H9 (cell line): Measurements from ENCODE around the gene TRPT1. TPM values are rescaled to one million over a fixed set of nuclear protein-coding genes. Genes with fewer than 3 reads are reported as not detected.

ENCODE experiments used
- DNase-seq: peaks from one replicate; pipeline ENCODE4 v3.0.0-alpha.2; 2017
- H2AFZ ChIP-seq: one replicate; pipeline ENCODE4 v1.6.1; 2013; ENCODE audit warnings: mild to moderate bottlenecking, low read length, control low read depth, moderate library complexity
- H2AK5ac ChIP-seq: 2 replicates; pipeline ENCODE4 v1.6.1; 2013; ENCODE audit warnings: low read length, control low read depth, mixed read lengths; ENCODE audit not compliant: insufficient read length
- H2BK120ac ChIP-seq: one replicate; pipeline ENCODE4 v1.6.1; 2013; ENCODE audit warnings: low read depth, mild to moderate bottlenecking, low read length, control low read depth, inconsistent platforms; ENCODE audit not compliant: poor library complexity, severe bottlenecking
- H2BK12ac ChIP-seq: 2 replicates; pipeline ENCODE4 v1.6.1; 2013; ENCODE audit warnings: low read length, control low read depth, mixed read lengths, low read depth; ENCODE audit not compliant: insufficient read length
- H2BK15ac ChIP-seq: 2 replicates; pipeline ENCODE4 v1.6.1; 2013; ENCODE audit warnings: low read depth, low read length, control low read depth
- H2BK20ac ChIP-seq: one replicate; pipeline ENCODE4 v1.6.1; 2013; ENCODE audit warnings: low read depth, mild to moderate bottlenecking, low read length, control low read depth, inconsistent platforms; ENCODE audit not compliant: poor library complexity, severe bottlenecking
- H2BK5ac ChIP-seq: 2 replicates; pipeline ENCODE4 v1.6.1; 2013; ENCODE audit warnings: low read length, control low read depth, mixed read lengths; ENCODE audit not compliant: insufficient read length
- H3K14ac ChIP-seq: 2 replicates; pipeline ENCODE4 v1.6.1; 2013; ENCODE audit warnings: low read length, control low read depth; ENCODE audit not compliant: insufficient read depth
- H3K18ac ChIP-seq: 2 replicates; pipeline ENCODE4 v1.6.1; 2013; ENCODE audit warnings: low read depth, mild to moderate bottlenecking, mixed read lengths, low read length, control low read depth; ENCODE audit not compliant: insufficient read length
- H3K23ac ChIP-seq: 2 replicates; pipeline ENCODE4 v1.6.1; 2013; ENCODE audit warnings: low read length, control low read depth, mixed read lengths, low read depth; ENCODE audit not compliant: insufficient read length
- H3K23me2 ChIP-seq: 2 replicates; pipeline ENCODE4 v1.6.1; 2013; ENCODE audit warnings: low read depth, mild to moderate bottlenecking, mixed read lengths, low read length, control low read depth; ENCODE audit not compliant: insufficient read length, poor library complexity, severe bottlenecking
- H3K27ac ChIP-seq: 2 replicates; pipeline ENCODE4 v1.5.1; 2013; ENCODE audit warnings: low read length, control low read depth, mixed read lengths, low read depth; ENCODE audit not compliant: insufficient read length
- H3K27me3 ChIP-seq: 2 replicates; pipeline ENCODE4 v1.6.1; 2013; ENCODE audit warnings: low read length, control low read depth, inconsistent platforms; ENCODE audit not compliant: insufficient read depth
- H3K4ac ChIP-seq: 2 replicates; pipeline ENCODE4 v1.6.1; 2013; ENCODE audit warnings: low read depth, mild to moderate bottlenecking, control low read depth, inconsistent platforms, low read length, moderate library complexity
- H3K4me1 ChIP-seq: 2 replicates; pipeline ENCODE4 v1.6.1; 2013; ENCODE audit warnings: low read length, control low read depth, inconsistent platforms; ENCODE audit not compliant: insufficient read depth
- H3K4me2 ChIP-seq: 2 replicates; pipeline ENCODE4 v1.6.1; 2013; ENCODE audit warnings: low read length, control low read depth, mixed read lengths; ENCODE audit not compliant: insufficient read length, insufficient read depth
- H3K56ac ChIP-seq: 2 replicates; pipeline ENCODE4 v1.6.1; 2013; ENCODE audit warnings: low read depth, mild to moderate bottlenecking, mixed read lengths, low read length, control low read depth; ENCODE audit not compliant: insufficient read length
- H3K79me1 ChIP-seq: 2 replicates; pipeline ENCODE4 v1.6.1; 2013; ENCODE audit warnings: low read depth, mild to moderate bottlenecking, moderate library complexity, low read length, control low read depth, inconsistent platforms; ENCODE audit not compliant: insufficient read depth, poor library complexity, severe bottlenecking
- H3K79me2 ChIP-seq: 2 replicates; pipeline ENCODE4 v1.6.1; 2013; ENCODE audit warnings: low read length, control low read depth, inconsistent platforms; ENCODE audit not compliant: insufficient read depth
- H3K9ac ChIP-seq: 2 replicates; pipeline ENCODE4 v1.6.1; 2013; ENCODE audit warnings: low read length, control low read depth, mixed read lengths; ENCODE audit not compliant: insufficient read length; ENCODE audit errors: extremely low read depth
- H3K9me3 ChIP-seq: one replicate; pipeline ENCODE4 v1.6.1; 2013; ENCODE audit warnings: low read depth, low read length, inconsistent platforms; ENCODE audit not compliant: control insufficient read depth
- H3T11ph ChIP-seq: one replicate; pipeline ENCODE4 v1.6.1; 2013; ENCODE audit warnings: mild to moderate bottlenecking, low read length, control low read depth, inconsistent platforms
- H4K20me1 ChIP-seq: one replicate; pipeline ENCODE4 v1.6.1; 2013; ENCODE audit not compliant: control insufficient read depth, insufficient read length, insufficient read depth
- H4K5ac ChIP-seq: 2 replicates; pipeline ENCODE4 v1.6.1; 2013; ENCODE audit warnings: low read depth, mild to moderate bottlenecking, mixed read lengths, low read length, control low read depth; ENCODE audit not compliant: insufficient read length
- H4K8ac ChIP-seq: replicated peaks from 2 replicates; pipeline ENCODE4 v1.6.1; 2013; ENCODE audit warnings: low read length, control low read depth, mixed read lengths, low read depth; ENCODE audit not compliant: insufficient read length
- H4K91ac ChIP-seq: 2 replicates; pipeline ENCODE4 v1.6.1; 2013; ENCODE audit warnings: low read depth, mild to moderate bottlenecking, moderate library complexity, mixed read lengths, low read length, control low read depth; ENCODE audit not compliant: insufficient read length
- H3K27ac Mint-ChIP-seq, 3 experiments: 2 replicates in 2 of 3; 3 replicates in 1 of 3; pipeline ENCODE4 v1.8.0; 2020 to 2021; ENCODE audit warnings: mixed read lengths in 3 of 3, mild to moderate bottlenecking in 1 of 3, moderate library complexity in 1 of 3
- H3K27me3 Mint-ChIP-seq: 2 replicates; pipeline ENCODE4 v1.8.0; 2021; ENCODE audit warnings: low read depth, mild to moderate bottlenecking, moderate library complexity, mixed read lengths
- H3K36me3 Mint-ChIP-seq, 3 experiments: 2 replicates in 2 of 3; 3 replicates in 1 of 3; pipeline ENCODE4 v1.8.0; 2020 to 2021; ENCODE audit warnings: low read depth in 3 of 3, mixed read lengths in 3 of 3; ENCODE audit not compliant: insufficient read depth in 1 of 3
- H3K4me1 Mint-ChIP-seq, 2 experiments: 2 replicates each; pipeline ENCODE4 v1.8.0; 2020; ENCODE audit warnings: mixed read lengths in 2 of 2
- H3K4me3 Mint-ChIP-seq, 2 experiments: 2 replicates in 1 of 2; 3 replicates in 1 of 2; pipeline ENCODE4 v1.8.0; 2020 to 2021; ENCODE audit warnings: mild to moderate bottlenecking in 2 of 2, mixed read lengths in 2 of 2, moderate library complexity in 1 of 2
- H3K9me3 Mint-ChIP-seq, 2 experiments: 2 replicates in 1 of 2; 3 replicates in 1 of 2; pipeline ENCODE4 v1.8.0; 2020; ENCODE audit warnings: mild to moderate bottlenecking in 2 of 2, mixed read lengths in 2 of 2, moderate library complexity in 1 of 2
- WGBS: extraction: QIAGEN DNeasy Blood & Tissue Kit; methylation state at CpG from one replicate; pipeline ENCODE4 v1.1.7; 2013; ENCODE audit warnings: missing lambda C conversion rate, low lambda C conversion rate, mixed read lengths; ENCODE audit not compliant: insufficient read length; ENCODE audit errors: extremely low coverage; 5-methylcytosine and 5-hydroxymethylcytosine counted together
- total RNA-seq: library from RNA; stranded (reverse); gene quantifications from 2 replicates; pipeline ENCODE4 v1.2.1, GENCODE V29; 2021
- TF ChIP-seq, protein P1 (sequence below): fragments of 200-600 bp; sonication (generic); conservative IDR thresholded peaks from 3 replicates; pipeline ENCODE4 v1.8.0; 2021; ENCODE audit warnings: antibody characterized with exemption, mild to moderate bottlenecking

The TRPT1 gene
- total RNA-seq, 1 experiment from 2014 or later: 33.6 TPM

DNA sequence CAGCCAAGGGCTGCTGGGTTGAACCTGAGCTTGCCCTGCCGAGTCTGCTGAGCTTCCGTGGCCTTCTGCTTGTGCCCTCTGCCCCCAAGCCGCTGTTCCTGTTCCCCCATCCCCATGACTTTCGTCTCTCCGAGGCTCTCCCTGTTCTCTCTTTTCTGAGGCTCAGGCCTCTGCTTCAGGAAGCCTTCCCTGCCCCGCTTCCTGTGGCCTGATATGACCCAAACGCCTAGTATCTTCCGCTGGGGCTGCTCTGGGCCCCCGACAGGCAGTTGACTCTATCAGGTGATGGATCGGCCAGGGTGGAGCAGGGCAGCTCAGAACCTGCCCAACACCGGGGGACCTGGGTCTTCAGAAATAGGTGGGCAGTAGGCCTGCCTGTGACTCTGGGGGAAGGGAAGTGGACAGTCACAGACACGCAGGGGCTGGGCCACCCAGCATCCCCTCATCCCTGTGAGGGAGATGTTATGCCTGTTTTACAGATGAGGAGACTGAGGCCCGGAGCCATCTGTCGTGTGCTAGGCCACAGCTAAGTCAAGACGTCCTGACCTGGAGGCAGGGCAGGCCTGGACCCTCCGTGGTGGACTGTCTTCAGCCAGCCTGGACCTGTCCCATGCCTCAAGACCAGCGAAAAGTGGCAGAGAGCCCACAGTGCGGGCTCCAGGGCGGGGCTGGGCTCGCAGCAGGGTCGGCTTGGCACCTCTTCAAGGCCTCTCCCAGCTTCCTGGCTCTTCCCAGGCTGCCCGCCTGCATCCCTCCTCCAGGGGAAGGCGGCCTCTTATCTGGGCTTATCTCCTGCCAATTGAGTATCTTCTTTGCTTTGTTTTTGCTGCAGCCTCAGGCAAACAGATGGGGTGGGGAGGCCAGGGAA, 42.3 kb upstream of the TRPT1 start:
- Histone ChIP-seq H3K4me2 (peak overlapping the region; percentile 29), H2BK120ac (no peak overlapping the region), H3K9ac (no peak overlapping the region), H3K27ac (no peak overlapping the region), H3K18ac (no peak overlapping the region), H3K79me2 (no peaks in the 10 kb centered on the region), H4K20me1 (peaks cover 2% of the 10 kb centered on the region), H3K23ac (no peak overlapping the region), H3K79me1 (no peaks in the 10 kb centered on the region), H2BK20ac (no peak overlapping the region), H3T11ph (no peak overlapping the region), H4K8ac (no peak overlapping the region), H2AFZ (no peak overlapping the region), H3K27me3 (no peaks in the 10 kb centered on the region), H3K56ac (no peak overlapping the region), H2BK5ac (no peak overlapping the region), H3K4me1 (no peaks in the 10 kb centered on the region), H3K9me3 (no peaks in the 10 kb centered on the region), H2BK12ac (no peak overlapping the region), H4K91ac (no peak overlapping the region), H3K23me2 (peaks cover 15% of the 10 kb centered on the region), H4K5ac (no peak overlapping the region), H3K4ac (no peak overlapping the region), H2BK15ac (no peak overlapping the region), H3K14ac (no peak overlapping the region), H2AK5ac (no peak overlapping the region)
- WGBS: no CpG with 5 or more reads among the region's 23 CpGs
- TF ChIP-seq, protein P1, sequence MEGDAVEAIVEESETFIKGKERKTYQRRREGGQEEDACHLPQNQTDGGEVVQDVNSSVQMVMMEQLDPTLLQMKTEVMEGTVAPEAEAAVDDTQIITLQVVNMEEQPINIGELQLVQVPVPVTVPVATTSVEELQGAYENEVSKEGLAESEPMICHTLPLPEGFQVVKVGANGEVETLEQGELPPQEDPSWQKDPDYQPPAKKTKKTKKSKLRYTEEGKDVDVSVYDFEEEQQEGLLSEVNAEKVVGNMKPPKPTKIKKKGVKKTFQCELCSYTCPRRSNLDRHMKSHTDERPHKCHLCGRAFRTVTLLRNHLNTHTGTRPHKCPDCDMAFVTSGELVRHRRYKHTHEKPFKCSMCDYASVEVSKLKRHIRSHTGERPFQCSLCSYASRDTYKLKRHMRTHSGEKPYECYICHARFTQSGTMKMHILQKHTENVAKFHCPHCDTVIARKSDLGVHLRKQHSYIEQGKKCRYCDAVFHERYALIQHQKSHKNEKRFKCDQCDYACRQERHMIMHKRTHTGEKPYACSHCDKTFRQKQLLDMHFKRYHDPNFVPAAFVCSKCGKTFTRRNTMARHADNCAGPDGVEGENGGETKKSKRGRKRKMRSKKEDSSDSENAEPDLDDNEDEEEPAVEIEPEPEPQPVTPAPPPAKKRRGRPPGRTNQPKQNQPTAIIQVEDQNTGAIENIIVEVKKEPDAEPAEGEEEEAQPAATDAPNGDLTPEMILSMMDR: no peak
- DNase-seq: no peak
- peak overlapping the region; percentile 97 to 99 for H3K4me3 Mint-ChIP-seq
- peaks cover 16 to 45% (median 31%) of the 10 kb centered on the region in 3 experiments; a peak in 6 of 7 replicates for H3K36me3 Mint-ChIP-seq
- H3K9me3 Mint-ChIP-seq: no peaks in the 10 kb centered on the region
- H3K4me1 Mint-ChIP-seq: peaks cover 18 to 23% of the 10 kb centered on the region in 2 experiments
- H3K27me3 Mint-ChIP-seq: no peaks in the 10 kb centered on the region; the same call in 1 of the 2 replicates
- H3K27ac Mint-ChIP-seq: peak overlapping the region in 2 of 3 experiments; percentile 95 to 96; a peak in 4 of 7 replicates
